OCI-LY1 (cell line): ENCODE data around the gene GNG8.

Experiments used
- H2AFZ ChIP-seq: fragments of 200-600 bp; sonication (generic), shearing (Covaris generic); 2 replicates; pipeline ENCODE4 v1.6.0; 2014; ENCODE audit warnings: antibody characterized with exemption, mild to moderate bottlenecking, low read length
- H3F3A ChIP-seq: fragments of 200-600 bp; sonication (generic), shearing (Covaris generic); 2 replicates; pipeline ENCODE4 v1.6.0; 2014; ENCODE audit warnings: mild to moderate bottlenecking, antibody characterized with exemption, low read length, moderate library complexity; ENCODE audit not compliant: insufficient read depth
- H3K27ac ChIP-seq: fragments of 200-600 bp; sonication (generic); 2 replicates; pipeline ENCODE4 v1.5.1; 2014; ENCODE audit warnings: low read length, mixed run types, mild to moderate bottlenecking, low read depth; ENCODE audit not compliant: poor library complexity, severe bottlenecking
- H3K27me3 ChIP-seq: fragments of 200-600 bp; sonication (generic); 2 replicates; pipeline ENCODE4 v1.6.0; 2014; ENCODE audit warnings: antibody characterized with exemption, mild to moderate bottlenecking, low read length, moderate library complexity; ENCODE audit not compliant: insufficient read depth
- H3K36me3 ChIP-seq: fragments of 200-600 bp; sonication (generic); 2 replicates; pipeline ENCODE4 v1.6.1; 2014; ENCODE audit warnings: mild to moderate bottlenecking, antibody characterized with exemption, low read length, moderate library complexity, mixed read lengths; ENCODE audit not compliant: insufficient read depth
- H3K4me1 ChIP-seq: fragments of 200-600 bp; sonication (generic); 2 replicates; pipeline ENCODE4 v1.5.1; 2014; ENCODE audit warnings: mild to moderate bottlenecking, low read length, moderate library complexity; ENCODE audit not compliant: insufficient read depth, severe bottlenecking
- H3K4me2 ChIP-seq: fragments of 200-600 bp; sonication (generic), shearing (Covaris generic); 2 replicates; pipeline ENCODE4 v1.6.1; 2014; ENCODE audit warnings: low read length
- H3K4me3 ChIP-seq: fragments of 200-600 bp; sonication (generic); 2 replicates; pipeline ENCODE4 v1.5.1; 2014; ENCODE audit warnings: low read length, low read depth, mild to moderate bottlenecking, mixed read lengths; ENCODE audit not compliant: poor library complexity, severe bottlenecking
- H3K79me2 ChIP-seq: fragments of 200-600 bp; shearing (Covaris generic); 2 replicates; pipeline ENCODE4 v1.6.1; 2016; ENCODE audit warnings: mixed run types, low read length, mixed read lengths; ENCODE audit not compliant: insufficient read depth
- H3K9ac ChIP-seq: fragments of 200-600 bp; sonication (generic), shearing (Covaris generic); 2 replicates; pipeline ENCODE4 v1.6.1; 2014; ENCODE audit warnings: mild to moderate bottlenecking, low read length, mixed read lengths
- H3K9me2 ChIP-seq: fragments of 200-600 bp; sonication (generic), shearing (Covaris generic); 2 replicates; pipeline ENCODE4 v1.6.1; 2014; ENCODE audit warnings: low read depth, mild to moderate bottlenecking, low read length, mixed read lengths
- H3K9me3 ChIP-seq: fragments of 200-600 bp; shearing (Covaris generic); 2 replicates; pipeline ENCODE4 v1.6.1; 2014; ENCODE audit warnings: low read length, mixed read lengths
- H4K20me1 ChIP-seq: fragments of 200-600 bp; sonication (generic), shearing (Covaris generic); 2 replicates; pipeline ENCODE4 v1.6.0; 2016; ENCODE audit warnings: mild to moderate bottlenecking, low read length; ENCODE audit not compliant: insufficient read depth
- EZH2 ChIP-seq: fragments of 200-600 bp; sonication (generic), shearing (Covaris generic); IDR thresholded peaks from 2 replicates; pipeline ENCODE4 v1.8.0; 2017; ENCODE audit warnings: borderline replicate concordance, mixed run types, mild to moderate bottlenecking, antibody characterized with exemption, low read length, moderate library complexity, mixed read lengths
- TF ChIP-seq, protein P1 (sequence below): fragments of 200-600 bp; sonication (generic), shearing (Covaris generic); IDR thresholded peaks from 2 replicates; pipeline ENCODE4 v1.5.1; 2017; ENCODE audit warnings: mild to moderate bottlenecking, antibody characterized with exemption, low read length, moderate library complexity, mixed read lengths

GNG8 gene

DNA sequence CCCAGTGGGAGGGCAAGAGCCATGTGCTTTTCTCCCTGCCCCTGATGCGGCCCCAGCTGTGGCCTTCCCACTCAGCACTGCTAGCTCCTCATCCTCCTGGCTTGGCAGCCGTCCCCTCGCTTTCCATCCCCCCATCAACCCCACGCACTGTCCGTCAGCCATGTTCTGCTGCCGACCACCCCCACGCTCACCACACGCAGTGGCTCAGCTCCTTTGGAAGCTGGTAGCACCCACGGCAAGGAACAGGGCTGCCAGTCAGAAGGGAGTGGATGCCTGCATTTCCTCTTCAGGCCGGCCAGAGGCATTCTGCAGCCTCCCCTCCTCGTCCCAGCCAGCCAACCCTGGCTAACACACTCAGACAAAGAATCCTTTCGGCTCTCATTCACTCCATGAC lies 28.6 kb downstream of the GNG8 start:
- H3K4me2 ChIP-seq = no peak overlapping the region
- TF ChIP-seq, protein P1, sequence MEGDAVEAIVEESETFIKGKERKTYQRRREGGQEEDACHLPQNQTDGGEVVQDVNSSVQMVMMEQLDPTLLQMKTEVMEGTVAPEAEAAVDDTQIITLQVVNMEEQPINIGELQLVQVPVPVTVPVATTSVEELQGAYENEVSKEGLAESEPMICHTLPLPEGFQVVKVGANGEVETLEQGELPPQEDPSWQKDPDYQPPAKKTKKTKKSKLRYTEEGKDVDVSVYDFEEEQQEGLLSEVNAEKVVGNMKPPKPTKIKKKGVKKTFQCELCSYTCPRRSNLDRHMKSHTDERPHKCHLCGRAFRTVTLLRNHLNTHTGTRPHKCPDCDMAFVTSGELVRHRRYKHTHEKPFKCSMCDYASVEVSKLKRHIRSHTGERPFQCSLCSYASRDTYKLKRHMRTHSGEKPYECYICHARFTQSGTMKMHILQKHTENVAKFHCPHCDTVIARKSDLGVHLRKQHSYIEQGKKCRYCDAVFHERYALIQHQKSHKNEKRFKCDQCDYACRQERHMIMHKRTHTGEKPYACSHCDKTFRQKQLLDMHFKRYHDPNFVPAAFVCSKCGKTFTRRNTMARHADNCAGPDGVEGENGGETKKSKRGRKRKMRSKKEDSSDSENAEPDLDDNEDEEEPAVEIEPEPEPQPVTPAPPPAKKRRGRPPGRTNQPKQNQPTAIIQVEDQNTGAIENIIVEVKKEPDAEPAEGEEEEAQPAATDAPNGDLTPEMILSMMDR = no peak
- no peak for TF ChIP-seq EZH2
- no peak overlapping the region for H2AFZ ChIP-seq
- no peak overlapping the region for H3K4me3 ChIP-seq
- H3K4me1 ChIP-seq = peaks cover 28% of the 10 kb centered on the region
- no peaks in the 10 kb centered on the region for H3K9me3 ChIP-seq
- H4K20me1 ChIP-seq = no peaks in the 10 kb centered on the region
- H3K27me3 ChIP-seq = no peaks in the 10 kb centered on the region
- no peaks in the 10 kb centered on the region; the same call in 1 of the 2 replicates for H3F3A ChIP-seq
- no peaks in the 10 kb centered on the region for H3K9me2 ChIP-seq
- H3K9ac ChIP-seq = no peak overlapping the region
- peaks cover 9% of the 10 kb centered on the region; the same call in 1 of the 2 replicates for H3K79me2 ChIP-seq
- H3K27ac ChIP-seq = no peak overlapping the region
- H3K36me3 ChIP-seq = peaks cover 56% of the 10 kb centered on the region

DNA sequence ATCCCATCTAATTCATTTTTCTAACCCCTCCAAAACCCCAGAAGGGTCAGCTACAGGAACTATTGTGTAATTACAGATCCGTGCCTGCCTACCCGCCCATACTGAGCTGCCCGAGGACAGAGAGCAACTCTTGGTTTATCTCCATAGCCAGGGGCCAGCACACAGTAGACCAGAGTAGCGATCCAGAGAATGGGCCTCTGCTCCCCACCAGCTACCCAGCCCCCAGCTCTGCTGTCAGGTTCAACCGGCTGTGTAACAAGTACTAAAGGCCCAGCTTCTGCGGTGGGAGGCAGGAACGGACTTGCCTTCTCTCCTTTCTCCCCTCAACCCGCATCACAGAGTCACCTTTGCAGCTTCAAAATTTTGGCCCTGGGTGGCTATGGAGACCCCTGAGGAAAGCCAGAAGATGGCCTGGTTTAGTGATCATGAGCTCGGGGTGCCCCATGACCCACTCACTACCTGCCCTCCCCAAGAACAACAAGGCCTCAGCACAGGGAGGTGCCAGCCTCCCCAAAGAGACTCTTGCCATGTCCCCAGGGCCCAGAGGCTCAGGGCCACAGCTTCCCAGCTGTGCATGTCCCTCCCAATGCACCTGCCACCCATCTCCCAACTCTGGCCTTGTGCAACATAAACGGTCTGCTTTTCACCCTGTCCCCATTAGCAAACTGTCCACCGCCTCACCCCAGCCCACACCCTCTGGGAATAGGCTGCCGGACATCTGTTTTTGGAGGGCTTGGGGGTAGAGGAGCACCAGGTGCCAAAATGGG lies 29.1 kb downstream of the GNG8 start:
- Histone ChIP-seq H3F3A (no peaks in the 10 kb centered on the region), H3K79me2 (peaks cover 15% of the 10 kb centered on the region), H3K9me2 (no peaks in the 10 kb centered on the region), H3K4me1 (peaks cover 26% of the 10 kb centered on the region), H3K4me3 (no peak overlapping the region), H3K27me3 (no peaks in the 10 kb centered on the region), H3K9me3 (no peaks in the 10 kb centered on the region), H3K36me3 (peaks cover 56% of the 10 kb centered on the region), H3K27ac (no peak overlapping the region), H3K4me2 (no peak overlapping the region), H3K9ac (no peak overlapping the region), H2AFZ (no peak overlapping the region), H4K20me1 (no peaks in the 10 kb centered on the region)
- no peak for TF ChIP-seq EZH2
- TF ChIP-seq, protein P1 = no peak

DNA sequence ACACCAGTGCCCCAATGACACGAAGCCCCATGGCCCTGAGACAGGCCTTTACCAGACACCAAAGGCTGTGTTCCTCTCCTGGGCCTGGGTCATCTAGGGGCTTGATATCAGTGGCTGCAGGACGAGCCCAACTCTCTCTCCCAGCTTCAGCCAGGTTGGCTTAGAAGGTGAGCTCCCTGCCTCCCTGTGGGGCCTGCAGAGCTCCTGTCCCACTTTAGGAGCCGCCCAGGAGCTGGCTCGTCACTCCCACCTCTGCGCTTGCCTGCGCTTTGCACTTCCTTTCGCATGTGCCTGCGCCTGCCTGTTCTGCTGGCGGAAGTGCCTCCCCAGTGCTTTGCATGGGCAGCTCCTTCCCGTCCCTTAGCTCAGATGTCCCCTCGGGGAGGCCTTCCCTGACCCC lies 30.0 kb downstream of the GNG8 start:
- Histone ChIP-seq H3K27ac (no peak overlapping the region), H3K9ac (no peak overlapping the region), H3K4me3 (no peak overlapping the region), H2AFZ (no peak overlapping the region), H3K27me3 (no peaks in the 10 kb centered on the region), H3K9me3 (no peaks in the 10 kb centered on the region), H3K9me2 (no peaks in the 10 kb centered on the region), H3K79me2 (peaks cover 21% of the 10 kb centered on the region), H3K4me1 (peaks cover 21% of the 10 kb centered on the region), H3K4me2 (no peak overlapping the region), H4K20me1 (no peaks in the 10 kb centered on the region), H3F3A (no peaks in the 10 kb centered on the region), H3K36me3 (peaks cover 56% of the 10 kb centered on the region)
- TF ChIP-seq EZH2 = no peak
- TF ChIP-seq, protein P1 = no peak
